ENCODE measurements around the gene FOXM1. TPM values are rescaled to one million over a fixed set of nuclear protein-coding genes. Genes with fewer than 3 reads are reported as not detected.

Gene FOXM1
- polyA plus RNA-seq, 12 donors: 12.1 to 32.8 (median 18.8) TPM; not detected in 1

Other genes with a start within 250 kb of the FOXM1 start
- gene FKBP4, start 82.2 kb downstream of the FOXM1 start, polyA plus RNA-seq (ENCODE audit: insufficient read length in 12 of 12): 10 to 100 TPM in 11 of 12 donors, not detected in 1; 39.8 to 56.0 (median 47.3) TPM
- gene ITFG2, start 64.5 kb downstream of the FOXM1 start, polyA plus RNA-seq (ENCODE audit: insufficient read length in 12 of 12): 10 to 100 TPM in 11 of 12 donors, not detected in 1; 23.3 to 76.4 (median 27.6) TPM
- gene NRIP2, start 42.1 kb downstream of the FOXM1 start, polyA plus RNA-seq (ENCODE audit: insufficient read length in 12 of 12): 1 to 10 TPM in 11 of 12 donors, not detected in 1; 4.9 to 7.1 (median 5.7) TPM
- 1 to 10 TPM in 3 of 12 donors, under 1 TPM in 7, not detected in 2; 0.22 to 1.6 (median 0.75) TPM for gene TEX52, start 20.1 kb downstream of the FOXM1 start, polyA plus RNA-seq (ENCODE audit: insufficient read length in 12 of 12)
- 10 to 100 TPM in 11 of 12 donors, not detected in 1; 19.4 to 44.7 (median 27.3) TPM for gene RHNO1, start within 50 bp of the FOXM1 start, polyA plus RNA-seq (ENCODE audit: insufficient read length in 12 of 12)
- gene TULP3, start 13.7 kb upstream of the FOXM1 start, polyA plus RNA-seq (ENCODE audit: insufficient read length in 12 of 12): 10 to 100 TPM in 11 of 12 donors, not detected in 1; 14.6 to 49.8 (median 26.4) TPM
- gene TEAD4, start 82.2 kb upstream of the FOXM1 start, polyA plus RNA-seq (ENCODE audit: insufficient read length in 12 of 12): 100 to 1,000 TPM in 2 of 12 donors, 10 to 100 TPM in 9, not detected in 1; 39.9 to 122 (median 83.1) TPM
- 100 to 1,000 TPM in 9 of 12 donors, 10 to 100 TPM in 3; 55.2 to 563 (median 115) TPM for gene TSPAN9, start 200.2 kb upstream of the FOXM1 start, polyA plus RNA-seq (ENCODE audit: insufficient read length in 12 of 12)